ENCODE data around the gene SP6.

- TF ChIP-seq CTCF (IDR thresholded peaks at IDR 0.05; ENCODE audit: low read depth, low read length, missing input control) (no peak), GABPA (IDR thresholded peaks at IDR 0.05 in 1 of 2, conservative IDR thresholded peaks at IDR 0.05 in 1 of 2) (no peak), HNF4G (IDR thresholded peaks at IDR 0.05) (no peak)
Measured at GRCh38 chr17:47879028-47879585, 28.1 kb upstream of the SP6 start.

Measured in liver (tissue), 3 donors.